H1 (cell line): ENCODE data around the gene KRTAP12-3. TPM values are rescaled to one million over a fixed set of nuclear protein-coding genes. Genes with fewer than 3 reads are reported as not detected.

ENCODE experiments used
- ATF2 ChIP-seq: IDR thresholded peaks from 2 replicates; pipeline ENCODE4 v1.6.1; 2012; ENCODE audit warnings: low read length, inconsistent platforms
- BACH1 ChIP-seq: IDR thresholded peaks from 2 replicates; pipeline ENCODE4 v1.6.1; 2012; ENCODE audit warnings: low read length, improper control_type of control experiment
- CHD2 ChIP-seq: IDR thresholded peaks from 2 replicates; pipeline ENCODE4 v1.6.1; 2012; ENCODE audit warnings: low read length, improper control_type of control experiment
- CTBP2 ChIP-seq: IDR thresholded peaks from 2 replicates; pipeline ENCODE4 v1.7.0; 2011; ENCODE audit warnings: borderline replicate concordance, mild to moderate bottlenecking, moderate library complexity, mixed read lengths, low read length; ENCODE audit not compliant: insufficient read depth, insufficient read length
- CTCF ChIP-seq, 3 experiments: IDR thresholded peaks; 1 replicate in 2 of 3; 2 replicates in 1 of 3; pipeline versions ENCODE4 v1.5.1 to v1.6.1; 2011; ENCODE audit warnings: low read length in 3 of 3, mild to moderate bottlenecking in 3 of 3, inconsistent platforms in 2 of 3, low read depth in 1 of 3, moderate library complexity in 1 of 3; ENCODE audit not compliant: insufficient read depth in 1 of 3; ENCODE audit errors: control extremely low read depth in 1 of 3
- EGR1 ChIP-seq: IDR thresholded peaks from 2 replicates; pipeline ENCODE4 v1.6.1; 2011; ENCODE audit warnings: low read depth, low read length, borderline replicate concordance
- EZH2 ChIP-seq: fragments of 200-600 bp; sonication (generic); IDR thresholded peaks from 2 replicates; pipeline ENCODE4 v1.7.1; 2012; ENCODE audit warnings: low read depth, mild to moderate bottlenecking, moderate library complexity, low read length, inconsistent platforms; ENCODE audit not compliant: severe bottlenecking
- HDAC2 ChIP-seq, 2 experiments: fragments of 300-600 bp in 1 of 2; sonication (generic) in 1 of 2; IDR thresholded peaks; 2 replicates each; pipeline ENCODE4 v1.6.1; 2011 to 2012; ENCODE audit warnings: low read depth in 2 of 2, low read length in 2 of 2, mild to moderate bottlenecking in 2 of 2, moderate library complexity in 2 of 2, borderline replicate concordance in 1 of 2, inconsistent platforms in 1 of 2
- JUN ChIP-seq: IDR thresholded peaks from 2 replicates; pipeline ENCODE4 v1.6.1; 2011; ENCODE audit warnings: low read depth, mild to moderate bottlenecking, improper control_type of control experiment, low read length
- NANOG ChIP-seq: IDR thresholded peaks from 2 replicates; pipeline ENCODE4 v1.6.1; 2011; ENCODE audit warnings: low read length, low read depth, mild to moderate bottlenecking, inconsistent platforms; ENCODE audit not compliant: insufficient read depth, poor library complexity, severe bottlenecking
- NRF1 ChIP-seq: IDR thresholded peaks from 2 replicates; pipeline ENCODE4 v1.6.1; 2011; ENCODE audit warnings: mild to moderate bottlenecking, low read depth, low read length, improper control_type of control experiment
- PHF8 ChIP-seq: fragments of 200-600 bp; sonication (generic); conservative IDR thresholded peaks from 2 replicates; pipeline ENCODE4 v1.7.1; 2012; ENCODE audit warnings: low read depth, mild to moderate bottlenecking, inconsistent platforms, low read length, moderate library complexity
- POLR2AphosphoS5 ChIP-seq: IDR thresholded peaks from 2 replicates; pipeline ENCODE4 v1.6.1; 2011; ENCODE audit warnings: low read depth, low read length
- RXRA ChIP-seq: IDR thresholded peaks from 2 replicates; pipeline ENCODE4 v1.6.1; 2011; ENCODE audit warnings: low read depth, mild to moderate bottlenecking, low read length, moderate library complexity; ENCODE audit not compliant: insufficient read depth
- SIRT6 ChIP-seq: IDR thresholded peaks from one replicate; pipeline ENCODE4 v1.7.1; 2012; ENCODE audit warnings: low read length, inconsistent platforms
- SP4 ChIP-seq: IDR thresholded peaks from 2 replicates; pipeline ENCODE4 v1.6.1; 2012; ENCODE audit warnings: low read length, inconsistent platforms
- SUZ12 ChIP-seq: fragments of 200-600 bp; sonication (generic); IDR thresholded peaks from 2 replicates; pipeline ENCODE4 v1.6.1; 2012; ENCODE audit warnings: mild to moderate bottlenecking, inconsistent platforms, low read length, moderate library complexity, mixed read lengths
- TAF7 ChIP-seq: optimal IDR thresholded peaks from 2 replicates; pipeline ENCODE3; 2011; ENCODE audit warnings: low read depth, mild to moderate bottlenecking, inconsistent platforms, low read length, moderate library complexity, borderline replicate concordance
- TBP ChIP-seq: IDR thresholded peaks from 2 replicates; pipeline ENCODE4 v1.6.1; 2011; ENCODE audit warnings: low read depth, low read length, improper control_type of control experiment
- ZNF274 ChIP-seq: IDR thresholded peaks from 2 replicates; pipeline ENCODE4 v1.7.0; 2012; ENCODE audit warnings: low read length, borderline replicate concordance; ENCODE audit errors: extremely low read depth
- polyA plus RNA-seq, 7 experiments: library from polyadenylated mRNA; depleted of rRNA in 3 of 7; stranded (reverse) in 5 of 7; unstranded in 2 of 7; fragments of >200 nt in 5 of 7; fragments of 200-250 nt in 2 of 7; gene quantifications; 1 replicate in 5 of 7; 2 replicates in 1 of 7; 4 replicates in 1 of 7; pipeline versions ENCODE4 v1.2.1 to v1.2.3, GENCODE V29; 2011 to 2013; ENCODE audit warnings: missing spikeins in 2 of 7, mixed read lengths in 2 of 7
- total RNA-seq: library from RNA; stranded (reverse); fragmentation: NEBNext Ultra II Directional; extraction: Animal tissue kit (Norgen Biotek cat#: 25700); gene quantifications from 2 replicates; pipeline ENCODE4 v1.2.1, GENCODE V29; 2021

The KRTAP12-3 gene
- total and polyA plus RNA-seq, 2 of the 8 experiments (the other 6 are each of a cell fraction or from before 2014, with no cell fraction given): not detected

- TF ChIP-seq ATF2: no peak
- no peak for TF ChIP-seq CTCF (IDR thresholded peaks at IDR 0.05; ENCODE audit: control extremely low read depth in 1 of 3, insufficient read depth in 1 of 3, low read depth in 1 of 3, low read length in 3 of 3)
- no peak for TF ChIP-seq NRF1
- peak; percentile 42; the same call in 1 of the 2 replicates for TF ChIP-seq POLR2AphosphoS5
- no peak for TF ChIP-seq EZH2
- TF ChIP-seq BACH1: peak; percentile 86
- TF ChIP-seq TAF7: no peak
- no peak for TF ChIP-seq PHF8
- TF ChIP-seq CTBP2: no peak
- no peak for TF ChIP-seq RXRA
- TF ChIP-seq SUZ12: peak; percentile 53; the same call in 1 of the 2 replicates
- TF ChIP-seq JUN: no peak
- peak; percentile 73 to 89; a peak in 2 of 4 replicates for TF ChIP-seq HDAC2 (IDR thresholded peaks at IDR 0.05; ENCODE audit: borderline replicate concordance in 1 of 2, low read depth in 2 of 2, low read length in 2 of 2)
- no peak for TF ChIP-seq EGR1
- TF ChIP-seq SP4: no peak
- no peak for TF ChIP-seq TBP
- no peak for TF ChIP-seq ZNF274
- no peak for TF ChIP-seq SIRT6
- no peak for TF ChIP-seq NANOG
- no peak for TF ChIP-seq CHD2
Observed at GRCh38 chr21:44706026-44706705, 48.4 kb downstream of the KRTAP12-3 start (continued).
